ENCODE data around the gene RBM11. TPM values are rescaled to one million over a fixed set of nuclear protein-coding genes. Genes with fewer than 3 reads are reported as not detected.

RBM11 gene
- total RNA-seq, 1 donor from 2014 or later = 2.5 TPM

DNA sequence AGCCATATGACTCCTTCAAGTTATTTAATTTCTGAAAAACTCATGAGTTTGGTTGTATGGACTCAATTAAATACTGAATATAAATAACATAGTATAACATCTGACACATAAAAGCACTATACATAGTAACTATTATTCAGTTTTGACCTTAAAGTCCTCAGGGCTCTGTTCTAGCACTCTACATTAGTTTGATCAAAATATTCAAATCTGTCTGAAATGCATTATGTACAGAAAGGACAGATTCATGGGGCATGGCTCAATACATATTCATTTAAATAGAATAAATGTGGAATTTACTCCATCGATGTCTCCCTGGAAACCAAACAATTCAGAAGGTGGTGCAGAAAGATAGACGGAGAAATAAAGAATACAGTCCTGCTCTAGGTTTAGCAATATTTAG is 49.1 kb downstream of the RBM11 start:
- no peak overlapping the region for H3K4me3 ChIP-seq
- H3K9me3 ChIP-seq = no peaks in the 10 kb centered on the region
- no peak for TF ChIP-seq POLR2A (IDR thresholded peaks at IDR 0.05)
- H3K27me3 ChIP-seq = no peaks in the 10 kb centered on the region
- H3K36me3 ChIP-seq = no peaks in the 10 kb centered on the region
- no peak for DNase-seq (ENCODE audit: extremely low spot score in 2 of 2)
- no peak overlapping the region for H3K27ac ChIP-seq
- no peaks in the 10 kb centered on the region for H3K4me1 ChIP-seq
- intact Hi-C loops (cut with DNase I) = no loop called here

- Histone ChIP-seq H3K9me3 (no peaks in the 10 kb centered on the region), H3K4me1 (no peaks in the 10 kb centered on the region)
- intact Hi-C loops (cut with DNase I) = no loop called here
These were observed 51.1 kb downstream of the RBM11 start for GRCh38 chr21:14267076-14267475.

GRCh38 chr21:14270631-14271030 is 54.7 kb downstream of the RBM11 start:
- Histone ChIP-seq H3K27me3 (no peaks in the 10 kb centered on the region), H3K9me3 (no peaks in the 10 kb centered on the region), H3K27ac (no peak overlapping the region), H3K36me3 (no peaks in the 10 kb centered on the region), H3K4me1 (no peaks in the 10 kb centered on the region), H3K4me3 (no peak overlapping the region)
- DNase-seq (ENCODE audit: extremely low spot score in 2 of 2) = no peak
- no peak for TF ChIP-seq POLR2A (IDR thresholded peaks at IDR 0.05)
- no peak for TF ChIP-seq CTCF (IDR thresholded peaks at IDR 0.05)
- TF ChIP-seq POLR2AphosphoS5 (IDR thresholded peaks at IDR 0.05; ENCODE audit: insufficient read depth in 1 of 2, low read depth in 1 of 2) = no peak
- intact Hi-C loops (cut with DNase I) = no loop called here

More at GRCh38 chr21:14267076-14267475, 51.1 kb downstream of the RBM11 start:
- Histone ChIP-seq H3K27ac (no peak overlapping the region), H3K27me3 (no peaks in the 10 kb centered on the region), H3K36me3 (no peaks in the 10 kb centered on the region), H3K4me3 (no peak overlapping the region)
- DNase-seq (ENCODE audit: extremely low spot score in 2 of 2) = no peak
- TF ChIP-seq CTCF (IDR thresholded peaks at IDR 0.05) (no peak), POLR2AphosphoS5 (IDR thresholded peaks at IDR 0.05; ENCODE audit: insufficient read depth in 1 of 2, low read depth in 1 of 2) (no peak), POLR2A (IDR thresholded peaks at IDR 0.05) (no peak)

DNA sequence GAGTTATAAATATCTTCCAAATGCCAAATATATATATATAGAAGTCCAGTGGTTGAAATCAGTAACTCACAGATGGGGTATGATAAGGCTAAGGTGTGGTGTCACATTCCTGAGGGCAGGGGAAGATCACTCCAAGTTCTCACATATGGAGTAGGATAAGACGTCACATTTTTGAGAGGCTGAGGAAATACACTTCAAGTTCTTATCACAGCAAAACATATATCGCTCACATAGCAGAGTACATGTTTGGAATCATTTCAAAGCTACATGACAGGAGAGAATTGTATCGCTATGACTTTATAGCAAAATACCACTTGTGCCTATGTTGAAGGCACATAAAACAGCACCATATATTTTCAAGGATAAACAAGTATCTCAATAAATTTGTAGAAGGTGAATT is 55.1 kb downstream of the RBM11 start:
- intact Hi-C loops (cut with DNase I) = no loop called here
- TF ChIP-seq POLR2AphosphoS5 (IDR thresholded peaks at IDR 0.05; ENCODE audit: insufficient read depth in 1 of 2, low read depth in 1 of 2) (no peak), POLR2A (IDR thresholded peaks at IDR 0.05) (no peak), CTCF (IDR thresholded peaks at IDR 0.05) (no peak)
- Histone ChIP-seq H3K9me3 (no peaks in the 10 kb centered on the region), H3K27me3 (no peaks in the 10 kb centered on the region), H3K4me3 (no peak overlapping the region), H3K4me1 (no peaks in the 10 kb centered on the region), H3K36me3 (no peaks in the 10 kb centered on the region), H3K27ac (no peak overlapping the region)
- no peak for DNase-seq (ENCODE audit: extremely low spot score in 2 of 2)

DNA sequence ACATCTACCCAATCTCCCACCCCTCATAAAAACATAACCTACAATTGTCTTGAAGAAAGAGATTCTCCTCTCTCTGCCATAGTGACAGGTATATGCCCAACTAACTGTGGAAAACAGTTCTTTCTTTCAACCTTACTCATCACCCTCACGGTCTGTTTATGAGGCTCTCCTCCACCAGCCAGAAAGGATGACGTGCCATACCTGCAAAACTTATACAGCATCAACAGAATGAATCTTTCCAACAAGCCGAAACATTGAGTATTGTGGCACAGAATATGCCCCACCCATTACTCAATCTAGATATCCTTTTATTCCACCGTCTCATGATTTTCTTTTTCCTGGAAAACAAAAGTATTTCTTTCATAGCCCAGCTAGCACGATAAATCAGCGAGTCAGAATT is 55.7 kb downstream of the RBM11 start:
- Histone ChIP-seq H3K27ac (no peak overlapping the region), H3K27me3 (no peaks in the 10 kb centered on the region), H3K4me1 (no peaks in the 10 kb centered on the region), H3K36me3 (no peaks in the 10 kb centered on the region), H3K4me3 (no peak overlapping the region), H3K9me3 (no peaks in the 10 kb centered on the region)
- TF ChIP-seq CTCF (IDR thresholded peaks at IDR 0.05) (no peak), POLR2AphosphoS5 (IDR thresholded peaks at IDR 0.05; ENCODE audit: insufficient read depth in 1 of 2, low read depth in 1 of 2) (no peak), POLR2A (IDR thresholded peaks at IDR 0.05) (no peak)
- DNase-seq (ENCODE audit: extremely low spot score in 2 of 2) = no peak
- intact Hi-C loops (cut with DNase I) = no loop called here
